BLaER1 (cell line): ENCODE data around the gene ZNF683.
"Not testable (repeated sequence)": the region's sequence is repeated elsewhere in the genome, so short reads cannot be mapped to it uniquely, and the experiment has no call there.

Experiments
- H3K27ac ChIP-seq: shearing (Covaris generic); formaldehyde crosslinking; 2 replicates; pipeline ENCODE4 v1.8.1; 2022
- H3K27me3 ChIP-seq: shearing (Covaris generic); formaldehyde crosslinking; 2 replicates; pipeline ENCODE4 v1.8.1; 2022
- H3K36me3 ChIP-seq: shearing (Covaris generic); formaldehyde crosslinking; 2 replicates; pipeline ENCODE4 v1.8.1; 2022
- H3K4me1 ChIP-seq: shearing (Covaris generic); formaldehyde crosslinking; 2 replicates; pipeline ENCODE4 v1.8.1; 2022
- H3K4me2 ChIP-seq: shearing (Covaris generic); formaldehyde crosslinking; 2 replicates; pipeline ENCODE4 v1.8.1; 2022
- H3K4me3 ChIP-seq: shearing (Covaris generic); formaldehyde crosslinking; 2 replicates; pipeline ENCODE4 v1.8.1; 2022
- H3K9ac ChIP-seq: shearing (Covaris generic); formaldehyde crosslinking; 2 replicates; pipeline ENCODE4 v1.8.1; 2022
- H3K9me3 ChIP-seq: shearing (Covaris generic); formaldehyde crosslinking; 2 replicates; pipeline ENCODE4 v1.8.1; 2022
- H4K20me1 ChIP-seq: shearing (Covaris generic); formaldehyde crosslinking; 2 replicates; pipeline ENCODE4 v1.8.1; 2022
- Cebpa-rat ChIP-seq: shearing (Covaris generic); IDR thresholded peaks from 2 replicates; pipeline ENCODE4 v1.8.1; 2022

The ZNF683 gene

DNA sequence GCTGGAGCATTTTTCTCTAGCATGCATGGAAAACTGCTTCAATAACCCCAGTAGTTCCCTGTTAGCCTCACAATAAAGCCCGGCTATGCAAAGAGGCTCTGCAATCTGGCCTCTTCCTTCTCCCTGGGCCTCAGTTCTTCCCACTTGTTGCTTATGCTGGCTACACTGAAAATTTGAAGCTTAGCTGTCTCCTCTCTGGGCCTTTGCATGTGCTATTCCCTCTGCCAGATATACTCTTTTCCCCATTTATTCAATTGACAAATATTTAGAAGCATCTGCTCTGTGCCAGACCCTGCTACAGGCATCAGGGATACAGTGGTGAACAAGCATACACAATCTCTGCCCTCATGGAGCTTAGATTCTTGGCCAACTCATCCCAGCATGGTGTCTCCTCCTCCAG is 33.9 kb downstream of the ZNF683 start:
- no peak overlapping the region for H3K27ac ChIP-seq
- H3K4me1 ChIP-seq: peaks cover 17% of the 10 kb centered on the region
- H3K27me3 ChIP-seq: peaks cover 30% of the 10 kb centered on the region
- H3K36me3 ChIP-seq: no peaks in the 10 kb centered on the region
- no peaks in the 10 kb centered on the region for H4K20me1 ChIP-seq
- no peaks in the 10 kb centered on the region for H3K9me3 ChIP-seq
- no peak for TF ChIP-seq Cebpa-rat
- no peak overlapping the region for H3K4me3 ChIP-seq
- no peak overlapping the region for H3K9ac ChIP-seq
- H3K4me2 ChIP-seq: no peak overlapping the region

DNA sequence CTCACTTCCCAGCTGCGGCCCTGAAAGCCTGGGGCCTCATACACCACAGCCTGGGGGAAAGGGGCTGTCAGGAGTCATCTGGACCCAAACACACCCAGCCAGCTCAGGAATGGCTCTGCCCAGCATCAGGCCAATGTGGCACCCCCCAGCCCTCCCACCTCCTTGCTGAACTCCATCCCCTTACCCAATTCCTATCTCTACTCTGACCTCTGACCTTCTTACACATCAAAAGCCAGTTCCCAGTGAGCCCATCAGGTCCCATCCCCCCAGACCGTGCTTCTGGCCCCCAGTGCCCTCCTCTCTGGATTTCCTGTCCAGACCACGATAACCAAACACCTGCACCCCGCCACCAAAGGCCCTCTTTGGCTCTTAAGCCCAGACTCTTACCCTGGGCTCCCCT is 34.9 kb downstream of the ZNF683 start:
- H3K27me3 ChIP-seq: peaks cover 30% of the 10 kb centered on the region
- no peaks in the 10 kb centered on the region for H3K36me3 ChIP-seq
- TF ChIP-seq Cebpa-rat: no peak
- no peak overlapping the region for H3K9ac ChIP-seq
- peak overlapping the region; percentile 99 for H3K4me2 ChIP-seq
- H3K4me3 ChIP-seq: no peak overlapping the region
- no peak overlapping the region for H3K27ac ChIP-seq
- H3K4me1 ChIP-seq: peaks cover 17% of the 10 kb centered on the region
- no peaks in the 10 kb centered on the region for H4K20me1 ChIP-seq
- H3K9me3 ChIP-seq: no peaks in the 10 kb centered on the region

DNA sequence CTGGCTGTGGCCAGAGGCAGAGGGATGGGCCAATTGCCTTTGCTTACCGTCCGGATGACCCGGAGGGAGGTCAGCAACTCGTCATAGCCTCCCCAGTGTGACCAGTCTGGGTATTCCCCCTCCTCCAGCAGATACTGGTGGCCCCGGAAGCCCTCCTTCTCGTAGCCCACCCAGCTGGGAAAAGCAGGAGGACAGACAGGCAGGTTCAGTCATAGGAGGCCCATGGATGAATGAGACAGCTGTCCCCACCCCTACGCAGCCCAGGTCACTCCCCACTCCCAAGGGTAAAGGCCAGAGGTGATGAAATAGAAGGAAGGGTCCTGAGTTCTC is 35.4 kb downstream of the ZNF683 start:
- Histone ChIP-seq H3K4me1 (peaks cover 17% of the 10 kb centered on the region), H3K9me3 (no peaks in the 10 kb centered on the region), H3K27ac (no peak overlapping the region; the same call in 1 of the 2 replicates), H3K36me3 (no peaks in the 10 kb centered on the region), H3K9ac (no peak overlapping the region), H3K27me3 (peaks cover 30% of the 10 kb centered on the region), H4K20me1 (no peaks in the 10 kb centered on the region), H3K4me3 (peak overlapping the region; percentile 70), H3K4me2 (peak overlapping the region; percentile 99)
- no peak for TF ChIP-seq Cebpa-rat

DNA sequence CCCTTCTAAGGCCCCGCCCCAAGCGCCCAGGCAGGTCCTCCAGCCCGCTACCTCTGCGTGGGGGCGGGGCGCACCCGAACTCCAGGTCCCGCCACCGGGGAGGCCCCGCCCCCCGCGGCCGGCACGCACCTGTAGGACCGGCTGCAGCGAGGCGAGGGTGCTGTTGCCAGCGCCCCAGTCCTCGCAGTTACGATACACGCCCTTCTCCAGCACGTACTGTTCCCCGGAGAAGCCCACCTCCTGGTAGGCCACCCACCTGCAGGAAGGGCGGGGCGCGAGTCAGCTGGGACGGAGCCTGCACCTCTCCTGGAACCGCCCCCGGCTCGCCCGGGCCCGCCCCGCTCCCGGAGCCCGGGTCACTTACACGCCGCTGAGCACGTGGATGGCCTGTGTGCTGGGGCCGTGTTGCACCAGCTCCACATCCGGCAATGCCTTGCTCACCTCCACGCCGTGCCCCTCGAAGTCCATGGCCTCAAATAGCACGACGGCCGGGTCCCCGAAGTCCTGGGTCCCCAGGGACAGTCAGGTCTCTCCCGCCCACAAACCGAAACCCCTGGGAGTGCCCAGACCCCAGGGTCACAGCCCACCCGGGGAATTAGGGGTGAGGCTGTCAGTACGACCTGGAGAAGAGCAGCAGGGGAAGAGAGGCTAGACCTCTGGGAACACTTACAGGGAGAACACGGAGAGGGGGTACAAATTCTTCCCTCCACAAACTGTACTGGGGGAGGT is 35.9 kb downstream of the ZNF683 start:
- TF ChIP-seq Cebpa-rat: no peak
- Histone ChIP-seq H3K4me1 (peaks cover 17% of the 10 kb centered on the region), H3K36me3 (no peaks in the 10 kb centered on the region), H3K27me3 (peaks cover 30% of the 10 kb centered on the region), H3K9me3 (no peaks in the 10 kb centered on the region), H3K9ac (no peak overlapping the region; the same call in 1 of the 2 replicates), H3K27ac (peak overlapping the region; percentile 49), H3K4me2 (peak overlapping the region; percentile 99), H4K20me1 (no peaks in the 10 kb centered on the region), H3K4me3 (peak overlapping the region; percentile 70)

DNA sequence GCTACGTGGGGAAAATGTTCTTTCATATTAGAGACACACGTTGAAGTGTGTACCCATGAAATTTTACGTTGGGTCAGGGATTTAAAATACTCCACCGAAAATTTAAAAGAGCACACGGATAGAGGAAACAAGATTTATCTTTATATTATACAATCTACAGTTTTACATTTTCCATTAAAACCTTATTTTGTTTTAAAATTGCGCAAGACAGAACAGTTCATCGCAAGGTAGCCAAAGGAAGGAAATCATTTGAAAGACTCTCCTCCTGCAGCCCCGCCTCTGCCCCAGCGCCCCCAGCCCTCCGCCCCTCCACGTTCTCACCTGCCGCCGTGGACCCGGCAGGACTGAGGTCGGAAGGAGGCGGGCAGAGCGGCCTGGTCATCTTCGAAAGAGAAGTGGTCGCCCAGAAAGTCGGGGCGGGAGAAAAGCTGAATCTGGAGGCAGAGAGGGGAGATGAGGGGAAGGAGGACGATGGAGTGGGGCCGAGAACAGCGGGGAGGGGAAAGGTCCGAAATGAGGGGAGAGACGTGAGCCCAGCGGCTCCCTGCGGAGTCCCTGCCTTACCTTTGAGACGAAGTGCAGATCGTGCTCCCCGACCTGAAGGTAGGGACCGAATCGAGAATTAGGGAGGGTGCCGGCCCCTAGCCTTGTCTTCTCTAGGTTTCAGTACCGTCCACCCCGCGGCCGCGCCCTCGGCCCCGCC is 36.6 kb downstream of the ZNF683 start:
- peaks cover 30% of the 10 kb centered on the region for H3K27me3 ChIP-seq
- H4K20me1 ChIP-seq: no peaks in the 10 kb centered on the region
- H3K36me3 ChIP-seq: no peaks in the 10 kb centered on the region
- H3K4me2 ChIP-seq: peak overlapping the region; percentile 99
- no peaks in the 10 kb centered on the region for H3K9me3 ChIP-seq
- H3K4me1 ChIP-seq: peaks cover 17% of the 10 kb centered on the region
- no peak overlapping the region for H3K27ac ChIP-seq
- TF ChIP-seq Cebpa-rat: no peak
- H3K9ac ChIP-seq: no peak overlapping the region; the same call in 1 of the 2 replicates
- H3K4me3 ChIP-seq: peak overlapping the region; percentile 70

DNA sequence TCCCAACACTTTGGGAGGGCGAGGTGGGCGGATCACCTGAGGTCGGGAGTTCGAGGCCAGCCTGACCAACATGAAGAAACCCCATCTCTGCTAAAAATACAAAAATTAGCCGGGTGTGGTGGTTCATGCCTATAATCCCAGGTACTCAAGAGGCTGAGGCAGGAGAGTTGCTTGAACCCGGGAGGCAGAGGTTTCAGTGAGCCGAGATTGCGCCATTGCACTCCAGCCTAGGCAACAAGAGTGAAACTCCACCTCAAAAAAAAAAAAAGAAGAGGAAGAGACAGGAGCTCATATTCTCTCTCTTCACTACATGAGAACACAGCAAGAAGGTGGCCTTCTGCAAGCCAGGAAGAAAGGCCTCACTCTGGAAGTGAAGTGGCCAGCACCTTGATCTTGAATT is 39.2 kb downstream of the ZNF683 start:
- H3K9ac ChIP-seq, H3K27ac ChIP-seq, H4K20me1 ChIP-seq, H3K4me3 ChIP-seq, H3K9me3 ChIP-seq, H3K4me2 ChIP-seq, H3K36me3 ChIP-seq: not testable (repeated sequence)
- H3K27me3 ChIP-seq: peaks cover 30% of the 10 kb centered on the region
- H3K4me1 ChIP-seq: peaks cover 17% of the 10 kb centered on the region

DNA sequence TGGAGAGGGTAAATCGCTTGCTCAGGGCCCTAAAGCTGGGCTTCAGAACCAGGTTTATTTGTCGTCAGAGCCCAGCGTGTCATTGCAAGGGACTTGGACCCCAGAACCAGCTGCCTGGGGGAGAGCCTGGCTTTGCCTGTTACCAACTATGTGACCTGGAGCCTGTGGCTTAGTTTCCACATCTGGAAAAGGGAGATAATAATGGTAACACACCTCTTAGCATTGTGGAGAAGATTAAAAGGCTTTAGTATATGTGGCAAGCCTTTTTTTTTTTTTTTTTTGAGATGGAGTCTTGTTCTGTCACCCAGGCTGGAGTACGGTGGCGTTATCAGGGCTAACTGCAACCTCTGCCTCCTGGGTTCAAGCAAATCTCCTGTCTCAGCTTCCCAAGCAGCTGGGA is 42.3 kb downstream of the ZNF683 start:
- Histone ChIP-seq H3K27ac (no peak overlapping the region), H3K9me3 (no peaks in the 10 kb centered on the region), H3K36me3 (no peaks in the 10 kb centered on the region), H3K4me2 (no peak overlapping the region), H3K4me1 (no peaks in the 10 kb centered on the region), H3K4me3 (no peak overlapping the region), H4K20me1 (no peaks in the 10 kb centered on the region), H3K9ac (no peak overlapping the region), H3K27me3 (peaks cover 8% of the 10 kb centered on the region; the same call in 1 of the 2 replicates)
- no peak for TF ChIP-seq Cebpa-rat

DNA sequence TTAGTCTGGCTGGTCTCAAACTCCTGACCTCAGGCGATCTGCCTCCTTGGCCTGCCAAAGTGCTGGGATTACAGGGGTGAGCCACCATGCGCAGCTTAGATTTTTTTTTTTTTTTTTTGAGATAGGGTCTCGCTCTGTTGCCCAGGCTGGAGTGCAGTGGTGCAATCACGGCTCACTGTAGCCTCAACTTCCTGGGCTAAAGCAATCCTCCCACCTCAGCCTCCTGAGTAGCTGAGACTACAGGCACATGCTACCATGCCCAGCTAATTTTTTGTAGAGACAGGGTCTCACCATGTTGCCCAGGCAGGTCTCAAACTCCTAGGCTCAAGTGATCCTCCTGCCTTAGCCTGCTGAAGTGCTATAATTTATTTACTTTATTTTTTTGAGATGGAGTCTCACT is 43.2 kb downstream of the ZNF683 start:
- not testable (repeated sequence) for H3K4me2 ChIP-seq, H3K4me1 ChIP-seq, H3K36me3 ChIP-seq, H4K20me1 ChIP-seq, H3K9me3 ChIP-seq, H3K27ac ChIP-seq, H3K9ac ChIP-seq, H3K27me3 ChIP-seq, H3K4me3 ChIP-seq

DNA sequence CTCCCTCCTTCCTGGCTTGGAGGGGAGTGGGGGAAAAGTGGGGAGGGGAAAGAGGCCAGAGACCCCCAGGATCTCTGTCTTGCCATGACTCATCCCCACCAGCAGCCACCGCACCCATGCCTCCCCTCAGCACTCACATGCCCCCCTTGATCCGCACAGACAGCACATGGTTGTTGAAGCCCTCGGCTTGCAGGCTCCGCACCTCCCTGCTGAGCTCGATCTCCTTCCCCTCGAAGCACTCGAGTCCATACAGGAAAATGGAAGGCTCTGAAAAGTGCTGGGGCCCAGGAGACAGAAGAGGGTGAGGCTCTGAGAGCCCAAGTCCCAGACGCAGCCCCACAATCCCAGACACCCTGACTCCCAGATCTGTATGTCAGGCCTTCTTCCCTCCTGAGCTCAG is 44.0 kb downstream of the ZNF683 start:
- Histone ChIP-seq H3K9me3 (no peaks in the 10 kb centered on the region), H4K20me1 (no peaks in the 10 kb centered on the region), H3K4me1 (no peaks in the 10 kb centered on the region), H3K4me3 (no peak overlapping the region), H3K9ac (no peak overlapping the region), H3K4me2 (no peak overlapping the region), H3K36me3 (no peaks in the 10 kb centered on the region), H3K27ac (no peak overlapping the region), H3K27me3 (no peaks in the 10 kb centered on the region)
- TF ChIP-seq Cebpa-rat: no peak

DNA sequence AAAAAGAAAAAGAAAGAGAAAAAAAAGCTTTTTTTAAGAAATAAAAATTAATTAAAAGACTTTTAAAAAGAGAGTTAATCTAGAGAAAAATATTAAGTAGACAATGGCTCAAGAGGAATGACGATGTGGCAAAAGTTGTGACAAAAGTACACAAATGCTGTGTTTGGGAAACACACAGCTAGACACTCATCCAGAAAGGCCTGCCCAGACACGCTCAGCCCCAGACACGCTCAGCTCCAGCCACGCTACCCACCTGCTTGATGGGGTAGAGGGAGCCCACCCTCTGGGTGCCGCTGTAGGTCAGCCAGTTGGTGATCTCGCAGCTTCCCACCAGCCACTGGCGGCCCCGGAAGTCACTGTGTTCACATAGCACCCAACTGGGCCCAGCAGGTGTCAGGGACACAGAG is 44.6 kb downstream of the ZNF683 start:
- Histone ChIP-seq H3K9me3 (no peaks in the 10 kb centered on the region), H3K4me2 (no peak overlapping the region), H3K27me3 (no peaks in the 10 kb centered on the region), H3K9ac (no peak overlapping the region), H3K4me3 (no peak overlapping the region), H4K20me1 (no peaks in the 10 kb centered on the region), H3K27ac (no peak overlapping the region), H3K4me1 (no peaks in the 10 kb centered on the region), H3K36me3 (no peaks in the 10 kb centered on the region)
- no peak for TF ChIP-seq Cebpa-rat
